Esophagus muscularis mucosa (tissue), 3 donors: Measurements from ENCODE around the gene USP12.

ENCODE experiments used
- CTCF ChIP-seq, 3 experiments: fragments of 200-600 bp in 2 of 3; fragments of 450-650 bp in 1 of 3; sonication (generic) in 2 of 3; IDR thresholded peaks; one replicate each; pipeline ENCODE4 v1.5.1; 2017 to 2019; ENCODE audit warnings: antibody characterized with exemption in 3 of 3, mild to moderate bottlenecking in 2 of 3, moderate library complexity in 1 of 3
- POLR2A ChIP-seq: fragments of 450-650 bp; IDR thresholded peaks from one replicate; pipeline ENCODE4 v1.6.1; 2017; ENCODE audit warnings: antibody characterized with exemption, moderate library complexity, mild to moderate bottlenecking, low read depth

- TF ChIP-seq CTCF (IDR thresholded peaks at IDR 0.05), result no peak
- TF ChIP-seq POLR2A, result no peak
Observed at GRCh38 chr13:27194895-27195764, 23.5 kb upstream of the USP12 start.
